Activated CD4-positive, alpha-beta T cell treated with anti-CD3 and anti-CD28 coated beads, Interleukin-2, amount 50 U/mL, for 16 hours (primary cell): Measurements from ENCODE around the gene FRS2.
"Not testable (repeated sequence)": the region's sequence is repeated elsewhere in the genome, so short reads cannot be mapped to it uniquely, and the experiment has no call there.

ENCODE experiments used
- DNase-seq: peaks from one replicate; pipeline ENCODE4 v3.0.0-alpha.2; 2020

FRS2 gene

DNA sequence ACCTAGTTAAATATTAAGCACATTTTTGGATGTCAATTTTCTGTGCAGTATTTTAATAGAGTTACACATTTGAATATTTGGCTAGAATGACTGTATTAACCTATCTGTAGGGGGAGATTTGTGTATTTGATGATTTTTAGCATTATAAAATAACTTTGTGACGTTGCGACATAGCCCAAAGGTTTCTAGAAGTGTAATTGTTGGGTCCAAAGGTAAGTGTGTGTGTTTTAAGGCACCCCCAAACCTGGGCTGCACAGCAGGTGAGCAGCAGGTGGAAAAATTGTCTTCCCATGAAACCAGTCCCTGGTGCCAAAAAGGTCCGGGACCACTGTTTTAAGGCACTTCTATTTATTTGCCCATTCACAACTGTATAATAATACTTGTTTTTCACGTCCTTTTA, 118.3 kb downstream of the FRS2 start:
- no peak for DNase-seq

DNA sequence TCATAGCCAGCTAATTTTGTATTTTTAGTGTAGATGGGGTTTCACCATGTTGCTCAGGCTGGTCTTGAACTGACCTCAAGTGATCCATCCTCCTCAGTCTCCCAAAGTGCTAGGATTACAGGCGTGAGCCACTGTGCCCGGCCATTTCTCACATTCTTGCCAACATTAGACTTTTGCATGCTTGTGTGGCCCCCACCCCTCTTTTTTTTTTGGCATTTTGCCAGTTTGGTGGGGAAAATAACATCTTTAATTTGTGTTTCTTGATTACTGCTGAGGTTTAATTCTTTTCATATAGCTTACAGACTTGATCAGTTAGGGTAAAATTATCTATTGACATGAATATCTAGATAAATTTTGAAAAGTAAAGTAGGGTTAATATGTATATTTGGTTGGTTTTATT, 118.9 kb downstream of the FRS2 start:
- DNase-seq, result no peak

DNA sequence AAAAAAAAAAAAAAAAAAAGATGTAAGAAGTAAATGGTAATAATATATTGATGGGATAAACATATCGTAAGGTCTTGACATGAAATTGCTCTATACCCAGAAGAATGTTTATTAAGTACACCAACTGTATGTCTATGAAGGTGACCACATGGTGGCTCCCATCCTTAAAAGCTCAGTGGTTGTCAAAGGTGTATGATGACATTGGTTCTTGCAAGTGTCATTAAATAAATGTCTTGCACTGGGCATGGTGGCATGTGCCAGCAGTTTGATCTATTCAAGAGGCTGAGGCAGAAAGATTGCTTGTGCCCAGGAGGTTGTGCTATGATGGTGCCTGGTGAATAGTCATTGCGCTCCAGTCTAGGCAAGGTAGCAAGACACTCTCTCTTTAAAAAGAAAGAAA, 125.5 kb downstream of the FRS2 start:
- DNase-seq, result peak; percentile 9

DNA sequence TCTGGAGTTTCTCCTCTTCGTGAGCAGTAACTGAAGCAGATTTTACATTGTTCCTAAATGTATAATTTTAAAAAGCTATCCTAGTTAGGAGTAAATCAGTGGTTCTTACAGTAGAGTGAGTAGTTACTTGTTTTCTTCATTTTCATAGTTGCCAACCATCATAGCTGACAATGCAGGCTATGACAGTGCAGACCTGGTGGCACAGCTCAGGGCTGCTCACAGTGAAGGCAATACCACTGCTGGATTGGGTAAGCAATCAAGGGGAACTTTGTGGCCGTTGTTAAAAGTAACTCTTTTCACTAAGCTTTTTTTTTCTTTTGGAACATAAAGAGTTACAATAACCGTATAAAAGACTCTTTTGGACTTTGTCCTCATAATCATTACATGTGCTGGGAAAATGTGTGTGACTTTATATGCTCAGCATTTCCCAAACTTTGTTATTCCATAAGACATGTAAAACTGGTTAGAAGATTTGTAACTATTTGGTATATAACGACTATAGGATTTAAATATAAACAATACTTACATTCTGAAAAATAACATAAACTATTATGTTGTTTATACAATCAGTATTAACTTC, 128.1 kb downstream of the FRS2 start:
- no peak for DNase-seq

DNA sequence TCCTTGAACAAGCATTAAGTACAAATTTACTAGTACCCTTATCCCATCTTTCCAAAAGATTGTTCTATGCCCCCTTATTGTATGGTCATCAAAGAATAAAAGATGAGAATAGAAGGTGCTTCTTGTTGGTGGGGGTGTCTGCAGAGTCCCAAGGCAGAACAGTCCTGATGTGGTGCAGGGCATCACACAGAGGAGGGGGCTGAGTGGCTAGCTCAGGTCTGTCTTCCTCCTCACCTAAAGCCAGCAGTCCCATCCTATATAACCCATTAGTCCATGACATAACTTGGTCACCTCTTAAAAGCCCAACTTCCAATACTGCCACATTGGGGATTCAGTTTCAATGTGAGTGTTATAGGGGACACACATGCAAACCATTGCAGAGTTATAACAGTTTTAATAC, 130.6 kb downstream of the FRS2 start:
- no peak for DNase-seq

DNA sequence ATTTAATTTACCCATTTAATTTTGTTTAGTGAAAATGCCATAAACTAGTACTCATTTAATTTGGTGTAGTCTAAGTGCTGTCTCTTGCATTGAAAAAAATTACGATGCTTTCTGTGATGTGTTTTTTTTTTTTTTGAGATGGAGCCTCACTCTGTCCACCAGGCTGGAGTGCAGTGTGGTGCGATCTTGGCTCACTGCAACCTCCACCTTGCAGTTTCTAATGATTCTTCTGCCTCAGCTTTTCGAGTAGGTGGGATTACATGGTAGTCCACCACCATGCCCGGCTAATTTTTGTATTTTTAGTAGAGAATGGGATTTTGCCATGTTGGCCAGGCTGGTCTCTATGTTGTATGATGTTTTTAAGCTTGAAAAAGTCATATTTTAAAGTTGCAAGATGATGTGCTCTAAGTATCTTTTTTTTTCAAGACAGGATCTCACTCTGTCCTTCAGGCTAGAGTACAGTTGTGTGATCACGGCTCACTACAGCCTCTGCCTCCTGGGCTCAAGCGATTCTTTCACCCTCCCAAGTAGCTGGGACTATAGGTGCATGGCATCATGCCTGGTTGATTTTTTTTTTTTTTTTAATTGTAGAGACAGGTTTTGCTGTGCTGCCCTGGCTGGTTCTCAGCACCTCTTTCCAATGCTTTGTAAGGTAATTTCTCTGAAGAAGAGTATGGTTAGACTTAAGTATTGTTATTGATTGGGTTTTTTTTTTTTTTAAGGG, 131.9 kb downstream of the FRS2 start:
- no peak for DNase-seq

DNA sequence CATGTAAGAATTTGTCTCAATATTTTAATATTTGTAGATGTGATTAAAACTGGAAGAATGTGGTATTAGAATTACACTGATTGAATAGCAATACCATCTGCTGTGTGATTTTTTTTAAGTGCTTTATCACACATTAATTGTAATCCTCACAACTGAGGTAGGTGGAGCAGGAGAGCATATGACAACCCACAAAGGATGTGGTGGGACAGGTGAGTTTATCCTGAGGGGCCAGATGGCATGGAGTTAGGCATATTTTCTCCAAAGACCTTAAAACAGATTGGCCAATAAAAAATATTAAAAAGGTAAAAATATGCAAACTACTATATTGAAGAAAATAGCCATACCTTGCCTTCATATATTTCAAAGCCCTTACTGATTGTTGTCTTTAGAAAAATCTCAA, 132.8 kb downstream of the FRS2 start:
- no peak for DNase-seq

DNA sequence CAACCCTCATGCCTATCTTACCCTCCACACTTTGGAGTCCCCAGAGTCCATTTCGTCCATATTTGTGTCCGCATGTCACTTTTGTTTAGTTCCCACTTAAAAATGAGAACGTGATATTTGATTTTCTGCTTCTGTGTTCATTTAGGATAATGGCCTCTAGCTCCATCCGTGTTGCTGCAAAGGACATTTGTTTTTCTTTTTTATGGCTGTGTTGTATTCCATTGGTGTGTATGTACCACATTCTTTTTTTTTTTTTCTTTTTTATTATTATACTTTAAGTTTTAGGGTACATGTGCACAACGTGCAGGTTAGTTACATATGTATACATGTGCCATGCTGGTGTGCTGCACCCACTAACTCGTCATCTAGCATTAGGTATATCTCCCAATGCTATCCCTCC, 133.4 kb downstream of the FRS2 start:
- DNase-seq, result not testable (repeated sequence)

DNA sequence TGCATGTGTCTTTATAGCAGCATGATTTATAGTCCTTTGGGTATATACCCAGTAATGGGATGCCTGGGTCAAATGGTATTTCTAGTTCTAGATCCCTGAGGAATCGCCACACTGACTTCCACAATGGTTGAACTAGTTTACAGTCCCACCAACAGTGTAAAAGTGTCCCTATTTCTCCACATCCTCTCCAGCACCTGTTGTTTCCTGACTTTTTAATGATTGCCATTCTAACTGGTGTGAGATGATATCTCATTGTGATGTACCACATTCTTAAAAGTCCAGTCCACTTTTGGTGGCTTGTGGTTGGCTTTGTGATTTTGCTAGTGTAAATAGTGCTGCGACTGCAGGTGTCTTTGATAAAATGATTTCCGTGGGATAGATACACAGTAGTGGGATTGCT, 134.1 kb downstream of the FRS2 start:
- not testable (repeated sequence) for DNase-seq

DNA sequence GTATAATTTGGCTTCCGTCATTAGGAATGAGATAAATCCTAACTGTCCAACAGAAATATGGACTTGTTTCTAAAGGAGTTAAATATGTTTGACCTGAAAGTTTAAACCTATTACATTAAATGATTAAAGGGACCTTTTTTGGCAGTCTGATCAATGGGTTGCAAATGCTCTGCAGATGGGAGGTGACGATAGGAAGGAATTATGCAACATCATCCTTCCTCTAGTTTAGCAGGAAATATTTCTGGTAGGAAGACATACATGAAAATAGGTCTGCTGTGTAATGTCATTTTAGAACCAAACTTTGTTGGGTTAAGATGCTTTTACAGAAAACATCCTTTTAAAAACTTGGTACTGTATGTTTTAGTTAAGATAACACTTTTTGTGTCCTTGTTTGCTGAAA, 137.9 kb downstream of the FRS2 start:
- no peak for DNase-seq

DNA sequence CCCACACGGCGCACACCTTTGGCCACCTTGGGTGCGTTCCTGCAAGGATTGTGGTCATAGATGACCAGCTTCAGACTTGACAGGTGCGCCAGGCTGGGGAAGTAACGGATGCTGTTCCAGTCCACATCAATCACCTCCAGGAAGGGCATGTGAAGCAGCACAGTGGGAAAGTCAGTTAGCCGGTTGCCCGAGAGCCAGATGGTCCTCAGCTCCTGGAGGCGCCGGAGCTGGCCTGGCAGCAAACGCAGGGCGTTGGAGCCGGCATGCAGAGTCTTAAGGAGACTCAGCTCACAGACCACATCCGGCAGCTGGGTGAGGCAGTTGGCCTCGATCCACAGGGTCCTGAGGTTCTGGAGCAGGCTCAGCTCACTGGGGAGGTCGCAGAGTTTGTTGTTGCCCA, 139.9 kb downstream of the FRS2 start:
- DNase-seq, result no peak

DNA sequence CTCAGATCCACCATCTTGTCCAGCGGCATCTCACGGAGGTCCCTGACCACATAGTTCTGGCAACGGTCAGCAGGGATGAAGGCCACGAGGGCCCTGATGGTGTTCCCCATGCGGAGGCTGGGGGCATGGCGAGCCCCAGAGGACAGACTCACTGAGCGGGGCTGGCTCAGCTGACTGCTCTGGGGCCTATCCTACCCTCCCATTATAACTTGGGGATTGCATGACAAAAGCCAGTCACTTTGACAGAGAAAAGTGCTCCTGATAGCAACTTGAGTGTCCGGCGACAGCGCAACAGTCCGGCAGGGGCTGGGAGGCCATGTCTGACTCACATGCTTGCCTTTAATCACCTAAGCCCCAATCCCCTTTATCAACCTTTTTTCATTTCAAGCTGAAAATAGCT, 140.5 kb downstream of the FRS2 start, which contains the start of gene LRRC10:
Gene LRRC10 (minus strand): TSS at position 179 of the 400 bp plus-strand sequence. CDS start 69 bp downstream, at position 110.
- no peak for DNase-seq

DNA sequence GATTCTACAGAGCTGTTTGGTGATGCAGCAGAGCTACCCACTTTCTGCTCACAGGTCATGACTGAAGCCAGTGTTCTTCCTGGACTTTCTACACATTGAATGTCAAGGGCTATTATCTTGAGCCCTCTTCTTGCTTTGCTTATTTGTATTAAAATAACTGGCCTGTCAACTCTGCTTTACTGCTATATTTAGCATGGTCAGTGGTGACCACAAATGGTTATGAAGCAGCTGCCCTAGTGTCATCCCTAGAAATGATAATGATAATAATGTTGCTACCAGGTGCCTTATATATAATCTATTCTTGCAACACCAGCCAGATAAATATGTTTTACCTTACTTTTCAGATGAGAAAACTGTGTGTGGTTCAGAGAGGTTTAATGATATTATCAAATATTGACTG, 143.2 kb downstream of the FRS2 start:
- no peak for DNase-seq

DNA sequence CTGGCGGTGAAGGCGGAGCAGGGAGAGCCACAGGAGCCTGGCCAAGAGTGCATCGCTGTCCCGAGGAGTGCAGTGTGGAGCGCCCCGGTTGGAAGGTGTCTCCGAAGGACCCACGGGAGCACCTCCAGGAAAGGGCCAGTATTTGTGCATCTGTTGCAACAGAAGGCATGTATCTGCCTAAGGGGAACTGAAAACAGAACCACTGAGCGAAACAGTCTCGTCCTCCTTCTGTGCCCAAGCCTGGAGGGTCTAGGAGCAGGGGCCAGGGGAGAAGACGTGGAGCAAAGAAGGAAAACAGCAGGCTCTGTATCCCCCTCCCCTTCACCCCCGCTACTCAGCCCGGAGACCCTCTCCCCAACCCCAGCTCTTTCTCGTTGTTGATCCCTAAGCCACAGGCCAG, 145.8 kb downstream of the FRS2 start:
- no peak for DNase-seq

DNA sequence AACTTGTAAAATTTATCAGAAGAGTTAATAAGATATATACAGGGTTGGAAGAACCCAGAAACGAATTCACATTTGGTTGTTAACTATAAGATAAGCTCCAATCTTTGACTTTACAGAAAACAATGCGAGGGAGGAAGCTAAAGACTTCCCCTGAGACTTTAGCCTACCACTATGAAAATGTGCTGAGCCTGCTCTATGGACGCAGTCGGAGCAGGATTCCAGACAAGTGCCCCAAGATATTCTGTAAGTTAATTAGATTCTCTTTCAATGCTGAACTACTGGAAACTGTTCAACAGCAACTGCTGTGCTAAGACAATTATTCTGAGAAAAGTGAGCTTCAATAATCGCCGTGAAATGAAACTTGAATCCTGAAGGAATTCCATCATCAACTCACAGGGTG, 148.9 kb downstream of the FRS2 start:
- DNase-seq, result no peak

DNA sequence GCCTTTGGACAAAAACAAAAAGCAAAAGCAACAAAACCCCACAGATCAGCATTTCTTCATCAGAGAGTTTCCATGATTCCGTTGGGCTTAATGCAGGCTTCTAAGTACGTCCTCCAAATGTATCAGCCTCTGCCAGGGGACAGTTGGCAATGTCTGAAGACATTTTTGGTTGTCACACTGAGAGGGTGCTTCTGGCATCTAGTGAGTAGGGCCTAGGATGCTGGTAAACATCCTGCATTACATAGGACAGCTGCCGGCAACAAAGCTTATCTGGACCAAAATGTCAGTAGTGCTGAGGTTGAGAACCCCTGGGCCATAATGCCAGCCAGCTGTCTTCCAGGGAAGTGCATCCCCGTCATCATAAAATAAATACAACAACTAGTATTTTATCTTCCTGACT, 149.9 kb downstream of the FRS2 start:
- no peak for DNase-seq

DNA sequence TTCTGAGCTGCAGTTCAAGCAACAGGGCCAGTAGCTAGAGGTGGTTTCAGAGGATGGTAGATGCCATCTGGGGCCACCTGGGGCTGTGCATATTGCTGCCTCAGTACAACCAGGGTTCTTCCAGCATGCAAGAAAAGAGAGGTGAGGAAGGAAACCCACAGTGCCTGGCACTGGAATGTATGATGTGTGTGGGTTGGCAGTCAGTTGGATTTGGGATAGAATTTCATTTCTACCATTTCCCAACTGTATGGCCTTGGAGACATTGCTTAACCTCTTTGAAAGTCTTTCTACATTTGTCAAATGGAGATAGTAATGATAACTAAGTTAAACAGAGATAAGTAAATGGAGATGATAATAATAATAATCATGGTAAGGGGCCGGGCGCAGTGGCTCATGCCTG, 150.7 kb downstream of the FRS2 start:
- no peak for DNase-seq

DNA sequence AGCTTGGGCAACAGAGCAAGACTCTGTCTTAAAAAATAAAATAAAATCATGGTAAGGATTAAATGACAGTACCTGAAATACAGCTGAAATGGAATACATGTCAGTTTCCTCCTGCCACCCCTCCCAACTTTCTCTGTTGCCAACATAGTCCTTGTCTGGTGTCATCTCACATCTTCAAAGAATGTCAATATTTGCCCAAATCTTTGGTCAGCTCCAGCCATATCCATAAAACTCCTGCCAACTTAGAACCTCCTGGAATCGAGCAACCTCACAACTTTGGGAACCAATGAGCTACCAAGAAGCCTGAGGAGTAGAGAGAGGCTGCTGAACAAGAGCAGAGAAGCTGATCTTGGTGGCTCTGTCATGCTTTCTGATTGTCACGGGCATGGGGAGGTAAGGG, 151.4 kb downstream of the FRS2 start:
- DNase-seq, result no peak

DNA sequence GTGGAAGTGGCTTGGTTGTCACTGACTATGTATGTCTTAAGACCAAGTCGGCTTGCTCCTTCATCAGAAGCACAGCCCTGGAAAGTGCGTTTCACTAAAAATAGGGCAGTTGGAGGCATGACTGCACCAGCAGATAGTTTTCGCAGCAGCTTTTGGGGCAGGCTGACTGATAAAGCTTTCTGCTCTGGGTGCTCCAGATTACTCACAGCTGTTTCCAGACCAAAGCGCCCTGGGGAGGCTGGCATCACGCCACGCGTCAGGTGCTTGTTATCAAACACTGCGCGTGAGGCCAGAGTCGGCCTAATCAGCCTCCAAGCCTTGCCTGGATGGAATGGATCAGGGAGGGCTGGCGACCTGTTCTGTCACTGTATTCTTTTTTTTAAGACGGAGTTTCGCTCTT, 153.8 kb downstream of the FRS2 start:
- no peak for DNase-seq

DNA sequence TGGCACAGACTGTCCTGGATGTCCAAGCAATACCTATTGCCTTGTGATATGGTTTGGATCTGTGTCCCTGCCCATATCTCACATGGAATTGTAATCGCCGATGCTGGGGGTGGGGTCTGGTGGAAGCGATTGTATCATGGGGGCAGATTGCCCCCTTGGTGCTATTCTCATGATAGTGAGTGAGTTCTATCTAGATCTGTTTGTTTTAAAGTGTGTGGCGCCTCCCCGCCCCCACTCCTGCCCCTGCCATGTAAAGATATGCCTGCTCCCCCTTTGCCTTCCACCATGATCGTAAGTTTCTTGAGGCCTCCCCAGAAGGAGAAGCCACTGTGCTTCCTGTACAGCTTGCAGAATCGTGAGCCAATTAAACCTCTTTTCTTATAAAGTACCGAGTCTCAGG, 157.3 kb downstream of the FRS2 start:
- no peak for DNase-seq
